HG03066 (cell line): ENCODE data around the gene TANGO2.

Source experiments
- ATAC-seq: cut with Tn5 transposase; IDR thresholded peaks from one replicate; pipeline ENCODE4 v1.9.1; 2021; ENCODE audit warnings: low read depth; ENCODE audit not compliant: unreplicated experiment

The TANGO2 gene

GRCh38 chr22:20096574-20097420 lies 75.9 kb downstream of the TANGO2 start:
- ATAC-seq, result no peak

DNA sequence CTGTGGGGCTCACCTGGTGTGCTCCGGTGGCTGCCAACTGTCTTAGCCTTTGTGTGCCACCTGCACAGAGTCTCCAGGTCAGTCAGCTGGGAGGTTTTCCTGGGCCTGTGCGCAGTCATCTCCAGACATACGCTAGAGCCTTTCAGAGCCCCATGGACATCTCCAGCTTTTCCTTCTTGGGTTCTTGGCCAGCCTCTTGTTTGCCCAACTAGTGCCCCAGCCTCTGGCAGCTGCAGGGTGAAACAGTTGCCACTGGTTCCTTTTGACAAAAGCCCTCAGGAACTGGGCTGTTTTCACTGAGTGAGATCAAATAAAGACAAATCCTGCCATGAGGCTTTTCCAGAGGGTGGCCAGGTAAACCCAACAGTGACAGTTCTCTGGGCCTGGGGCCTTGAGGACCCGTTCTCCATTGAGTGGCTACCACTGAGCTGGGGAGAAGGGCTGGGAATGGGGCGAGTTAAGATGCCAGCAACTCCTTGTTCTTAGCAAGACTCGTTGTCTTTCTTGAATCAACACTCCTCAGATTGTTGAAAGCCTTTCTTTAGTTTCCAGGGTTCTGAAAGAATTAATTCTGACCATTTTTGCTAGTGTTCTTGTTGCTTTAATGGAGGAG lies 78.3 kb downstream of the TANGO2 start:
- no peak for ATAC-seq

DNA sequence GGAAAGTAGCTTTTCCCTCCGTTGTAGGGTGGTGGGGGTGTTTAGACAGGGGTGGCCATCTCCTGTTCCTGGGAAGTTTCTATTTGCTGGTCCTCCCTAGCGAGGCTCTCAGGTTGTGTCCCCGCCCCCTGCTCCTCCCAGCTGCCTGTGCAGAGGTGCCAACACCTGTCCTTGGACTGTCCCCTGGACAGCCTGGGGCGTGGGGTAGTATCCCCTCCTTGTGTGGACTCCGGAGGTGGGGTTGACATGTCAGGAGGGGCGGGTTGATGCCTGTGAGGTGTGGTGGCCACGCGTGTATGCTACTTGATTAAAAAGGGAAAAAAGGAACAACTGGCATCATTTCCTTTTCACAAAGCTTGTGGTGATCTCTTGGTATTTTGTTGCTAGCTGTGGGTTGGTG lies 80.7 kb downstream of the TANGO2 start:
- no peak for ATAC-seq

- no peak for ATAC-seq
These were observed 81.4 kb downstream of the TANGO2 start for GRCh38 chr22:20102203-20102780.

DNA sequence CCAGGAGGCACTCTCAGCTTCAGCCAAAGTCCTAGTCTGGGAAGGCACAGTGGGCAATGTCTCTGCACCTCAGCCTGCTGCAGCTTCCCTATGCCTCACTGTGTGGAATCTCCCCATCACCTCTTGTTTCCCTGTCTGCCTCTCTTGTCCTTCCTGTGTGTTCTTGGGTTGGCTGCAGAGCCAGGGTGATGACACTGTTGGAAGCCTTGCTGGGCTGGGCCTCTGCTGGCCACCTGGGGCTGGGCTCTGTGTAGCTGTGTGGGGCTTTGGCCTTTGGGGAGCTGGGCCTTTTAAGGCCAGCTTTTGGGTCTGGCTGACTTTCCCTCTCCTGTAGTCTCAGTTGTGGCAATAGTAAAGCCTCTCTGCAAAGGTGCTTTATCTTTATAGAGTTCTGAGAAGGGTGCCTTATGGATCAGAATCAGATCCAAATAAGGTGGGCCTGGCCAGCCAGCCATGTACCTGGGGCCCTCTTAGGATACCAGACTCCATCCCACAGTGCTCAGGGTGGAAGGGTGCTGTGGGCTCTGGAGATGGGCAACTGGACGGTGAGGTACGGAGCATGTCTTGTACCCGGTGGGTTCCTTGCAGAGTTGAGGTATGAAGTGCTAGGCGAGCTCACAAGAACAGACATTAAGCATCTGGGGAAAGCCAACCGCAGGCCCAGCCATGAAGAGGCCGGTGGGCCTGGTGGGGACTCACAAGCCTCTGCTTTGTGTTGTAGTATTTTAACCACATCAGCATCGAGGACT lies 84.7 kb downstream of the TANGO2 start:
- no peak for ATAC-seq

GRCh38 chr22:20106205-20106848 lies 85.4 kb downstream of the TANGO2 start:
- ATAC-seq, result no peak

GRCh38 chr22:20106849-20107237 lies 85.9 kb downstream of the TANGO2 start:
- ATAC-seq, result no peak

DNA sequence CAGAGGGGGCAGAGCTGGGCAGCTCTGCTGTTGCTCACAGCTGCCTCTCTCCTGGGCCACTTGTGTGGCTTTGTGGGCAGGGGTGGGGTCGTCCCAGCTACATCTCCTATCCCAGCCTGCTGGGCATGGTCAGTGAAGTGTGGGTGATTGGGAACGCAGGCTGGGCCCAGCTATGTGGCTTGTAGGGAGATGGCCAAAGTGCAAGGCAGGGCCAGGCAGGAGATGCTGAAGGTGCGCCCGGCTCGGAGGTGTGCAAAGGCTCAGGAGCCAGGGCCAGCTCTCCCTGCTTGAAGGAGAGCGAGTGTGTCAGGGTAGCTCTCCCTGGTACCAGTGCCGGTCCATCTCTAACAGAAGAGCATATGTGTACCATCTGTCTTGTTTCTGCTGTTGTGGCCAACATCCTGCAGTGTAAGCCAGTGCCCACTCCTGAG lies 86.6 kb downstream of the TANGO2 start:
- ATAC-seq, result no peak

DNA sequence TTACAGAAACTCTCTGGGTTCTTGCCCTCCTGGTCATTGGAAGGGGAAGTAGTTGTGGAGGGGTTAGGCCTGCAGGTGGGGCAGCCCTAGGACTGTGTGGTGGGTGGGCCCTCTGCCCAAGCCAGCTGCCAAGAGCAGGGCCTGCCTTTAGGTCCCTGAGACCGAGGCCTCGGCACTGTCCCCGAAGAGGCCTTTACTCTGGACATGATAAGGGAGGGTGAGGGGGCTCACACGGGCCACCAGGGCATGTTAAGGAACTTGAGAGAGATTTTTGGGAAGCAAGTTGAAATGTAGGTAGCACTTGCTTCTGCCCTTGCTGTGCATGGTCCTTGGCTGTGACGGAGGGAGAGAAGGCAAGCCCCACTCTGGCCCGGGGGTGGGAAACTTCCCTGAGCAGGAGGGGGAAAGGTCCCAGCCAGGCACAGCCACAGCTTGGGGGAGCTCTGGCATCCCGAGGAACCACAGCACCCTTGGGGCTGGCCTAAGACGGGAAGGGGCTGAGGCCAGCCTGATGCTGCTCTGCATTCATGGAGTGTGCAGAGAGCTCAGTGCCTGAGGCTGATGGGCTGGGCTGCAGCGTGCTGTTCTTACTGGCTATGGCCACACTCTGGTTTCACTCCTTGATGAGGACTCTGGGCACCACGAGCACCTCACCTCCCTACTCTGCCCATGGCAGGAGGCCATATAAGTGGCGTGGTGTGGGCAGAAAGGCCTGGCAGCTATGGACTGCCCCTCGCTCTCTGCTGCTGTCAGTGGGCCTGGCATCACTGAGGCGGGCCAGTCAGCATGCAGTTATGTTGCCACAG lies 87.2 kb downstream of the TANGO2 start:
- no peak for ATAC-seq

DNA sequence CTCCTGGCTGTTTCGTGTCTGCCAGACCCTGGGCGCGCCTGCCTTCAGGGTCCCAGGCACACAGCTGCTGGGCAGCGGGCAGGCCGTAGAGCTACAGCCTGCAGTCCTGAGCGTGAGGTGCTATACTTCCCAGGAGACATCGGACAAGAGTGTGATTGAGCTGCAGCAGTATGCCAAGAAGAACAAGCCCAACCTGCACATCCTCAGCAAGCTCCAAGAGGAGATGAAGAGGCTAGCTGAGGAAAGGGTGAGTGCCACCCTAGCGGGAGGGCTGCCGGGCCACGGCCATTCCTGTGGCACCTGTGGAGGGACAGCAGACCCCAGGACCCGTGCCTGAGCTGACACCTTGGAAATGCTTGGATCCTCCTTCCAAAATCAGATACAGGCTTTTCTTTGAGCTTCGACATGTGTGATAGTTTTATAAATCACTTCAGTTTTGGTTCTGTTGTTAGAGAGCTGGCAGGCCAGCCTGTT lies 87.9 kb downstream of the TANGO2 start:
- no peak for ATAC-seq

- no peak for ATAC-seq
These were observed 88.8 kb downstream of the TANGO2 start for GRCh38 chr22:20109411-20110358.

GRCh38 chr22:20110359-20110985 lies 89.6 kb downstream of the TANGO2 start:
- ATAC-seq, result no peak

- ATAC-seq, result no peak
These were observed 90.3 kb downstream of the TANGO2 start for GRCh38 chr22:20111045-20111688.

GRCh38 chr22:20111689-20112622 lies 91.0 kb downstream of the TANGO2 start:
- ATAC-seq, result no peak

- ATAC-seq, result no peak
These were observed 92.0 kb downstream of the TANGO2 start for GRCh38 chr22:20112623-20113511.
